Neural cell (in vitro differentiated cells): ENCODE results near the gene CLIP4.

ENCODE experiments used
- EP300 ChIP-seq: fragments of 450-650 bp; conservative IDR thresholded peaks from 2 replicates; pipeline ENCODE4 v1.6.1; 2014; ENCODE audit warnings: antibody characterized with exemption, mild to moderate bottlenecking, moderate library complexity; ENCODE audit not compliant: poor library complexity, severe bottlenecking
- EZH2 ChIP-seq: fragments of 200-600, 300-800 bp; shearing (Covaris generic), sonication (generic); IDR thresholded peaks from 2 replicates; pipeline ENCODE4 v1.6.1; 2014; ENCODE audit warnings: antibody characterized with exemption, low read length, borderline replicate concordance, mild to moderate bottlenecking; ENCODE audit not compliant: insufficient read depth, poor library complexity, severe bottlenecking
- MXI1 ChIP-seq: fragments of 450-650 bp; conservative IDR thresholded peaks from 2 replicates; pipeline ENCODE4 v1.6.1; 2014; ENCODE audit warnings: antibody characterized with exemption, mild to moderate bottlenecking; ENCODE audit not compliant: poor library complexity, severe bottlenecking
- POLR2AphosphoS5 ChIP-seq: IDR thresholded peaks from 2 replicates; pipeline ENCODE4 v1.6.1; 2012
- RAD21 ChIP-seq: fragments of 450-650 bp; conservative IDR thresholded peaks from 2 replicates; pipeline ENCODE4 v1.6.1; 2014; ENCODE audit warnings: antibody characterized with exemption, mild to moderate bottlenecking, moderate library complexity
- TF ChIP-seq, protein P1 (sequence below): fragments of 450-650 bp; IDR thresholded peaks from 2 replicates; pipeline ENCODE4 v1.5.1; 2014; ENCODE audit warnings: antibody characterized with exemption, mild to moderate bottlenecking, moderate library complexity; ENCODE audit not compliant: poor library complexity, severe bottlenecking
- TF ChIP-seq, protein P2 (sequence below): IDR thresholded peaks from 2 replicates; pipeline ENCODE4 v1.6.1; 2012; ENCODE audit warnings: borderline replicate concordance

DNA sequence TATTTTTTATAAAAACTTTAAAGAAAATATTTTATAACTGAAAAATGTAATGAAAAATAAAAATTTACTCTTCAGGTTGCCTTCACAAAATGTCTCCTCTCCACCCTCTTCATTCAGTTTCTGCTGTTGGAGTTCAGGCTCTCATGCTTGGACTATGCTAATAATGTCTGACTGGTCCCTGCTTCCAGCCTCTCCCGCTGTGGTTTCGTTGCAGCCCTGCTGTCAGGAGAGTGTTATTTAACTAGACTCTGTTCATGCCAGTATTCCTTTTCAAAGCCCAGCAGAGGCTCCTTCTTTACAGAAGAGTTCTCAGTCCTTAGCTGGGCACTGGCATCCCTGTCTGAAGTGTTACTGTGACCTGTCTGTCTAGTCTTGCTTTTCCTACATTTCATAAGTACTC is 40.4 kb downstream of the CLIP4 start:
- no peak for TF ChIP-seq EZH2
- TF ChIP-seq RAD21: no peak
- TF ChIP-seq, protein P1, sequence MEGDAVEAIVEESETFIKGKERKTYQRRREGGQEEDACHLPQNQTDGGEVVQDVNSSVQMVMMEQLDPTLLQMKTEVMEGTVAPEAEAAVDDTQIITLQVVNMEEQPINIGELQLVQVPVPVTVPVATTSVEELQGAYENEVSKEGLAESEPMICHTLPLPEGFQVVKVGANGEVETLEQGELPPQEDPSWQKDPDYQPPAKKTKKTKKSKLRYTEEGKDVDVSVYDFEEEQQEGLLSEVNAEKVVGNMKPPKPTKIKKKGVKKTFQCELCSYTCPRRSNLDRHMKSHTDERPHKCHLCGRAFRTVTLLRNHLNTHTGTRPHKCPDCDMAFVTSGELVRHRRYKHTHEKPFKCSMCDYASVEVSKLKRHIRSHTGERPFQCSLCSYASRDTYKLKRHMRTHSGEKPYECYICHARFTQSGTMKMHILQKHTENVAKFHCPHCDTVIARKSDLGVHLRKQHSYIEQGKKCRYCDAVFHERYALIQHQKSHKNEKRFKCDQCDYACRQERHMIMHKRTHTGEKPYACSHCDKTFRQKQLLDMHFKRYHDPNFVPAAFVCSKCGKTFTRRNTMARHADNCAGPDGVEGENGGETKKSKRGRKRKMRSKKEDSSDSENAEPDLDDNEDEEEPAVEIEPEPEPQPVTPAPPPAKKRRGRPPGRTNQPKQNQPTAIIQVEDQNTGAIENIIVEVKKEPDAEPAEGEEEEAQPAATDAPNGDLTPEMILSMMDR: no peak
- TF ChIP-seq EP300: no peak
- TF ChIP-seq POLR2AphosphoS5: no peak
- TF ChIP-seq, protein P2, sequence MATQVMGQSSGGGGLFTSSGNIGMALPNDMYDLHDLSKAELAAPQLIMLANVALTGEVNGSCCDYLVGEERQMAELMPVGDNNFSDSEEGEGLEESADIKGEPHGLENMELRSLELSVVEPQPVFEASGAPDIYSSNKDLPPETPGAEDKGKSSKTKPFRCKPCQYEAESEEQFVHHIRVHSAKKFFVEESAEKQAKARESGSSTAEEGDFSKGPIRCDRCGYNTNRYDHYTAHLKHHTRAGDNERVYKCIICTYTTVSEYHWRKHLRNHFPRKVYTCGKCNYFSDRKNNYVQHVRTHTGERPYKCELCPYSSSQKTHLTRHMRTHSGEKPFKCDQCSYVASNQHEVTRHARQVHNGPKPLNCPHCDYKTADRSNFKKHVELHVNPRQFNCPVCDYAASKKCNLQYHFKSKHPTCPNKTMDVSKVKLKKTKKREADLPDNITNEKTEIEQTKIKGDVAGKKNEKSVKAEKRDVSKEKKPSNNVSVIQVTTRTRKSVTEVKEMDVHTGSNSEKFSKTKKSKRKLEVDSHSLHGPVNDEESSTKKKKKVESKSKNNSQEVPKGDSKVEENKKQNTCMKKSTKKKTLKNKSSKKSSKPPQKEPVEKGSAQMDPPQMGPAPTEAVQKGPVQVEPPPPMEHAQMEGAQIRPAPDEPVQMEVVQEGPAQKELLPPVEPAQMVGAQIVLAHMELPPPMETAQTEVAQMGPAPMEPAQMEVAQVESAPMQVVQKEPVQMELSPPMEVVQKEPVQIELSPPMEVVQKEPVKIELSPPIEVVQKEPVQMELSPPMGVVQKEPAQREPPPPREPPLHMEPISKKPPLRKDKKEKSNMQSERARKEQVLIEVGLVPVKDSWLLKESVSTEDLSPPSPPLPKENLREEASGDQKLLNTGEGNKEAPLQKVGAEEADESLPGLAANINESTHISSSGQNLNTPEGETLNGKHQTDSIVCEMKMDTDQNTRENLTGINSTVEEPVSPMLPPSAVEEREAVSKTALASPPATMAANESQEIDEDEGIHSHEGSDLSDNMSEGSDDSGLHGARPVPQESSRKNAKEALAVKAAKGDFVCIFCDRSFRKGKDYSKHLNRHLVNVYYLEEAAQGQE: no peak
- TF ChIP-seq MXI1: no peak
